IMR-90 (cell line): Measurements from ENCODE around the gene GNAZ. TPM values are rescaled to one million over a fixed set of nuclear protein-coding genes. Genes with fewer than 3 reads are reported as not detected.

ENCODE experiments used
- ATAC-seq: fragments of 200-7000 bp; cut with Tn5 transposase; 2 replicates; pipeline ENCODE4 v1.9.1; 2020; ENCODE audit warnings: low read depth, mild to moderate bottlenecking, moderate library complexity
- BruUV-seq: library from RNA; stranded (reverse); fragments of 400-500 nt; replicated peaks from 2 replicates; lab custom pipeline; 2021; lab: Mats Ljungman, UMichigan
- CTCF ChIA-PET: fragments of 300-600 bp; formaldehyde crosslinking; extraction: SDS; loops from one replicate; lab custom pipeline; 2021; ENCODE audit warnings: antibody characterized with exemption; lab: Yijun Ruan, JAX
- POLR2A ChIA-PET: fragments of 300-600 bp; sonication (Branson Sonifier 250); formaldehyde crosslinking; loops from one replicate; lab custom pipeline; 2022; ENCODE audit warnings: antibody characterized with exemption; ENCODE audit not compliant: unreplicated experiment; lab: Charles Lee
- DNase-seq: peaks from one replicate; pipeline ENCODE4 v3.0.0; 2013
- H2AFZ ChIP-seq: replicated peaks from 2 replicates; pipeline ENCODE3; 2013; ENCODE audit warnings: low read length, mild to moderate bottlenecking; ENCODE audit not compliant: poor library complexity
- H2AK5ac ChIP-seq: 2 replicates; pipeline ENCODE4 v1.6.1; 2013; ENCODE audit warnings: low read depth, low read length, inconsistent platforms
- H2AK9ac ChIP-seq: replicated peaks from 2 replicates; pipeline ENCODE3; 2013; ENCODE audit warnings: mild to moderate bottlenecking, low read depth, low read length, moderate library complexity; ENCODE audit not compliant: poor library complexity
- H2BK120ac ChIP-seq: 2 replicates; pipeline ENCODE4 v1.6.1; 2013; ENCODE audit warnings: low read depth, low read length, inconsistent platforms
- H2BK15ac ChIP-seq: 3 replicates; pipeline ENCODE4 v1.6.1; 2013; ENCODE audit warnings: low read depth, low read length, inconsistent platforms
- H2BK20ac ChIP-seq: 2 replicates; pipeline ENCODE4 v1.6.1; 2013; ENCODE audit warnings: low read depth, mild to moderate bottlenecking, inconsistent platforms, low read length, moderate library complexity
- H2BK5ac ChIP-seq: 2 replicates; pipeline ENCODE4 v1.6.1; 2013; ENCODE audit warnings: mild to moderate bottlenecking, low read depth, low read length, inconsistent platforms; ENCODE audit not compliant: poor library complexity, severe bottlenecking
- H3K14ac ChIP-seq: replicated peaks from 2 replicates; pipeline ENCODE4 v1.6.1; 2013; ENCODE audit warnings: low read depth, low read length, inconsistent platforms
- H3K18ac ChIP-seq: 2 replicates; pipeline ENCODE4 v1.6.1; 2013; ENCODE audit warnings: low read depth, low read length, control low read depth
- H3K23ac ChIP-seq: 2 replicates; pipeline ENCODE4 v1.6.1; 2013; ENCODE audit warnings: low read depth, low read length, inconsistent platforms
- H3K27ac ChIP-seq: 2 replicates; pipeline ENCODE4 v1.5.1; 2013; ENCODE audit warnings: mild to moderate bottlenecking, control low read depth, low read length; ENCODE audit not compliant: insufficient read depth
- H3K27me3 ChIP-seq: 2 replicates; pipeline ENCODE4 v1.6.1; 2013; ENCODE audit warnings: low read length; ENCODE audit not compliant: control insufficient read depth, insufficient read depth
- H3K36me3 ChIP-seq: 2 replicates; pipeline ENCODE4 v1.6.1; 2013; ENCODE audit warnings: low read length, mixed read lengths; ENCODE audit not compliant: control insufficient read depth, insufficient read depth
- H3K4ac ChIP-seq: 2 replicates; pipeline ENCODE4 v1.6.1; 2013; ENCODE audit warnings: low read depth, low read length, inconsistent platforms
- H3K4me1 ChIP-seq: 2 replicates; pipeline ENCODE4 v1.6.1; 2013; ENCODE audit warnings: low read length, mixed read lengths; ENCODE audit not compliant: control insufficient read depth, insufficient read depth
- H3K4me2 ChIP-seq: 2 replicates; pipeline ENCODE4 v1.6.1; 2013; ENCODE audit warnings: low read depth, mild to moderate bottlenecking, control low read depth, low read length, moderate library complexity
- H3K4me3 ChIP-seq: 2 replicates; pipeline ENCODE4 v1.5.1; 2013; ENCODE audit warnings: low read depth, mild to moderate bottlenecking, control low read depth, low read length, moderate library complexity; ENCODE audit not compliant: insufficient read depth
- H3K56ac ChIP-seq: 2 replicates; pipeline ENCODE4 v1.6.1; 2013; ENCODE audit warnings: low read length, inconsistent platforms; ENCODE audit not compliant: insufficient read depth; ENCODE audit errors: extremely low read depth
- H3K79me1 ChIP-seq, 2 experiments: 2 replicates each; pipeline ENCODE4 v1.6.1; 2013; ENCODE audit warnings: low read length in 2 of 2, inconsistent platforms in 1 of 2, low read depth in 1 of 2
- H3K9ac ChIP-seq: 2 replicates; pipeline ENCODE4 v1.6.1; 2013; ENCODE audit warnings: low read depth, low read length, control low read depth
- H3K9me1 ChIP-seq: 2 replicates; pipeline ENCODE4 v1.6.1; 2013; ENCODE audit warnings: low read length, inconsistent platforms; ENCODE audit not compliant: insufficient read depth
- H3K9me3 ChIP-seq: 2 replicates; pipeline ENCODE4 v1.6.1; 2013; ENCODE audit warnings: low read length; ENCODE audit not compliant: control insufficient read depth, insufficient read depth
- H4K20me1 ChIP-seq: 2 replicates; pipeline ENCODE4 v1.6.1; 2013; ENCODE audit warnings: low read length, inconsistent platforms; ENCODE audit not compliant: insufficient read depth
- H4K5ac ChIP-seq: 2 replicates; pipeline ENCODE4 v1.6.1; 2013; ENCODE audit warnings: mild to moderate bottlenecking, low read depth, low read length, control low read depth
- H4K8ac ChIP-seq, 2 experiments: 2 replicates each; pipeline ENCODE4 v1.6.1; 2013; ENCODE audit warnings: low read depth in 2 of 2, low read length in 2 of 2, control low read depth in 1 of 2, inconsistent platforms in 1 of 2
- H4K91ac ChIP-seq: 2 replicates; pipeline ENCODE4 v1.6.1; 2013; ENCODE audit warnings: low read depth, low read length, inconsistent platforms; ENCODE audit not compliant: insufficient read depth
- CEBPB ChIP-seq: IDR thresholded peaks from 2 replicates; pipeline ENCODE4 v1.6.1; 2012; ENCODE audit warnings: low read depth, low read length, improper control_type of control experiment
- CTCF ChIP-seq: conservative IDR thresholded peaks from 2 replicates; pipeline ENCODE4 v1.5.1; 2012; ENCODE audit warnings: mild to moderate bottlenecking, low read depth, low read length, improper control_type of control experiment
- FOS ChIP-seq: fragments of 150-350 bp; IDR thresholded peaks from 2 replicates; pipeline ENCODE4 v1.6.1; 2016; ENCODE audit warnings: low read depth, low read length
- MAFK ChIP-seq: IDR thresholded peaks from 2 replicates; pipeline ENCODE4 v1.6.1; 2012; ENCODE audit warnings: low read depth, low read length, improper control_type of control experiment
- MAZ ChIP-seq: IDR thresholded peaks from 2 replicates; pipeline ENCODE4 v1.6.1; 2012; ENCODE audit warnings: low read depth, mild to moderate bottlenecking, low read length, improper control_type of control experiment, moderate library complexity, borderline replicate concordance
- MXI1 ChIP-seq: IDR thresholded peaks from 2 replicates; pipeline ENCODE4 v1.6.1; 2012; ENCODE audit warnings: low read depth, mild to moderate bottlenecking, low read length, moderate library complexity, borderline replicate concordance
- NFE2L2 ChIP-seq: fragments of 150-350 bp; IDR thresholded peaks from 2 replicates; pipeline ENCODE4 v1.6.1; 2016; ENCODE audit warnings: low read depth, mild to moderate bottlenecking, low read length
- POLR2A ChIP-seq: IDR thresholded peaks from 2 replicates; pipeline ENCODE4 v1.6.1; 2012; ENCODE audit warnings: mild to moderate bottlenecking, low read depth, low read length
- RCOR1 ChIP-seq: IDR thresholded peaks from 2 replicates; pipeline ENCODE4 v1.6.1; 2012; ENCODE audit warnings: mild to moderate bottlenecking, low read length, improper control_type of control experiment; ENCODE audit not compliant: insufficient replicate concordance
- SMC3 ChIP-seq: fragments of 150-350 bp; IDR thresholded peaks from 2 replicates; pipeline ENCODE4 v1.6.1; 2016; ENCODE audit warnings: low read depth, mild to moderate bottlenecking, antibody characterized with exemption, low read length, moderate library complexity
- USF2 ChIP-seq: fragments of 150-350 bp; IDR thresholded peaks from 2 replicates; pipeline ENCODE4 v1.6.1; 2017; ENCODE audit warnings: mild to moderate bottlenecking, antibody characterized with exemption, low read length, low read depth
- whole genome bisulfite sequencing, 2 experiments: methylation state at CpG; one replicate each; pipeline versions ENCODE4 v1.1.5 to v1.1.7; 2013; ENCODE audit warnings: missing lambda C conversion rate in 2 of 2; ENCODE audit not compliant: insufficient read length in 1 of 2; ENCODE audit errors: extremely low coverage in 2 of 2; 5-methylcytosine and 5-hydroxymethylcytosine counted together
- dilution Hi-C: fragments of 300-500 bp; cut with HindIII; formaldehyde crosslinking; loops from one replicate; pipeline ENCODE4 v1.14.3; 2018; ENCODE audit warnings: low sequenced_read_pairs; ENCODE audit not compliant: unreplicated experiment
- in situ Hi-C: fragments of 300-500 bp; cut with MboI; formaldehyde crosslinking; loops from 3 replicates; pipeline ENCODE4 v1.14.3; 2019; ENCODE audit warnings: low sequenced_read_pairs, inconsistent platforms, mixed read lengths
- intact Hi-C: fragments of 100-400 bp; cut with micrococcal nuclease; formaldehyde crosslinking; loops from 2 replicates; pipeline ENCODE4 v1.10.0; 2022
- polyA plus RNA-seq, 3 experiments: library from polyadenylated mRNA; depleted of rRNA; stranded (reverse); fragments of >200 nt; gene quantifications; 2 replicates each; pipeline ENCODE4 v1.2.3, GENCODE V29; 2012; ENCODE audit warnings: low replicate concordance in 1 of 3
- total RNA-seq: library from RNA; depleted of rRNA; stranded (reverse); fragments of >200 nt; gene quantifications from 2 replicates; pipeline ENCODE4 v1.2.3, GENCODE V29; 2012

GNAZ gene
- total and polyA plus RNA-seq, 2 of the 4 experiments (the other 2 are of a cell fraction), result 1.5 to 2.5 TPM

- Histone ChIP-seq H3K14ac (no peak overlapping the region), H2AK5ac (no peak overlapping the region), H4K5ac (no peak overlapping the region), H2BK15ac (no peak overlapping the region), H3K4me1 (no peaks in the 10 kb centered on the region), H2AK9ac (peak overlapping the region; percentile 55), H4K91ac (no peak overlapping the region), H3K4me3 (peak overlapping the region; percentile 47), H3K79me1 (no peaks in the 10 kb centered on the region), H4K8ac (no peak overlapping the region), H3K36me3 (no peaks in the 10 kb centered on the region), H4K20me1 (no peaks in the 10 kb centered on the region), H3K4me2 (peak overlapping the region; percentile 72), H2BK20ac (no peak overlapping the region), H3K18ac (no peak overlapping the region), H3K4ac (no peak overlapping the region), H2BK120ac (no peak overlapping the region), H3K56ac (no peak overlapping the region), H3K27me3 (peaks cover 14% of the 10 kb centered on the region; the same call in 1 of the 2 replicates), H3K9ac (no peak overlapping the region), H2BK5ac (no peak overlapping the region), H3K9me3 (no peaks in the 10 kb centered on the region), H2AFZ (peak overlapping the region; percentile 98), H3K23ac (no peak overlapping the region; the same call in 1 of the 2 replicates), H3K9me1 (no peaks in the 10 kb centered on the region), H3K27ac (no peak overlapping the region)
- POLR2A ChIA-PET, result no interaction called here
- peak; percentile 100 for ATAC-seq
- TF ChIP-seq MXI1, result peak; percentile 90; the same call in 1 of the 2 replicates
- no peak for TF ChIP-seq RCOR1
- no peak for TF ChIP-seq CEBPB
- TF ChIP-seq MAZ, result peak; percentile 76; the same call in 1 of the 2 replicates
- no peak for TF ChIP-seq SMC3
- no peak for TF ChIP-seq NFE2L2
- peak; percentile 63; the same call in 1 of the 2 replicates for TF ChIP-seq USF2
- TF ChIP-seq CTCF, result no peak
- TF ChIP-seq POLR2A, result no peak
- no peak for TF ChIP-seq MAFK
- peak; percentile 49; the same call in 1 of the 2 replicates for TF ChIP-seq FOS
- peak; percentile 81 for DNase-seq
- dilution Hi-C loops, result no loop called here
- in situ Hi-C loops, result no loop called here
- BruUV-seq, result no TSS peak
- CTCF ChIA-PET, result interaction anchor here (1.2 to 1.5 kb wide), 2 partner anchors 25 to 29 kb away, joined by 3 to 4 read pairs; no protein-coding TSS in a partner anchor
- WGBS, 2 experiments, result 5% methylated on average over 21 of the region's 74 CpGs; no CpG with 5 or more reads in 1 of the 2 experiments
- intact Hi-C loops, result no loop called here
Observed at GRCh38 chr22:23069502-23070357, 589 bp upstream of the GNAZ start.
